ENCODE measurements around the gene PTN.
A peak's percentile ranks its signal among the peaks of the same experiment; 100 is the strongest.

The PTN gene

GRCh38 chr7:137324796-137325696, 18.5 kb downstream of the PTN start:
- DNase-seq (ENCODE audit: low read depth in 2 of 2), result no peak

- no peak for DNase-seq (ENCODE audit: low read depth in 2 of 2)
Observed at GRCh38 chr7:137316648-137317353, 26.7 kb downstream of the PTN start.

GRCh38 chr7:137313201-137313600, 30.3 kb downstream of the PTN start:
- no peak for DNase-seq (ENCODE audit: low read depth in 2 of 2)

- no peak for DNase-seq (ENCODE audit: low read depth in 2 of 2)
Observed at GRCh38 chr7:137306748-137307147, 36.8 kb downstream of the PTN start.

- DNase-seq (ENCODE audit: low read depth in 2 of 2), result peak in 1 of 2 experiments; percentile 26
Observed at GRCh38 chr7:137305901-137306621, 37.5 kb downstream of the PTN start.

- DNase-seq (ENCODE audit: low read depth in 2 of 2), result no peak
Observed at GRCh38 chr7:137304624-137305235, 38.8 kb downstream of the PTN start.

GRCh38 chr7:137304165-137304564, 39.4 kb downstream of the PTN start:
- DNase-seq (ENCODE audit: low read depth in 2 of 2), result no peak

- DNase-seq (ENCODE audit: low read depth in 2 of 2), result no peak
Observed at GRCh38 chr7:137302081-137302480, 41.5 kb downstream of the PTN start.

- DNase-seq (ENCODE audit: low read depth in 2 of 2), result no peak
Observed at GRCh38 chr7:137298464-137298794, 45.1 kb downstream of the PTN start.

GRCh38 chr7:137297551-137298463, 45.7 kb downstream of the PTN start:
- DNase-seq (ENCODE audit: low read depth in 2 of 2), result no peak

GRCh38 chr7:137296576-137296975, 47.0 kb downstream of the PTN start:
- no peak for DNase-seq (ENCODE audit: low read depth in 2 of 2)

GRCh38 chr7:137295739-137296324, 47.7 kb downstream of the PTN start:
- no peak for DNase-seq (ENCODE audit: low read depth in 2 of 2)

GRCh38 chr7:137289101-137289500, 54.4 kb downstream of the PTN start:
- DNase-seq (ENCODE audit: low read depth in 2 of 2), result no peak

- no peak for DNase-seq (ENCODE audit: low read depth in 2 of 2)
Observed at GRCh38 chr7:137287651-137288258, 55.8 kb downstream of the PTN start.

GRCh38 chr7:137283153-137283552, 60.4 kb downstream of the PTN start:
- no peak for DNase-seq (ENCODE audit: low read depth in 2 of 2)

- DNase-seq (ENCODE audit: low read depth in 2 of 2), result peak in 1 of 2 experiments; percentile 2
Observed at GRCh38 chr7:137282043-137282442, 61.5 kb downstream of the PTN start.

- no peak for DNase-seq (ENCODE audit: low read depth in 2 of 2)
Observed at GRCh38 chr7:137276189-137276588, 67.3 kb downstream of the PTN start.

- no peak for DNase-seq (ENCODE audit: low read depth in 2 of 2)
Observed at GRCh38 chr7:137272249-137272648, 71.3 kb downstream of the PTN start.

- no peak for DNase-seq (ENCODE audit: low read depth in 2 of 2)
Observed at GRCh38 chr7:137269240-137269639, 74.3 kb downstream of the PTN start.

Measured in fibroblast of skin of left biceps (primary cell).